ENCODE data around the gene INHA. TPM values are rescaled to one million over a fixed set of nuclear protein-coding genes. Genes with fewer than 3 reads are reported as not detected.
A peak's percentile ranks its signal among the peaks of the same experiment; 100 is the strongest.

INHA gene
- total RNA-seq, 1 donor from 2014 or later: 0.53 TPM

DNA sequence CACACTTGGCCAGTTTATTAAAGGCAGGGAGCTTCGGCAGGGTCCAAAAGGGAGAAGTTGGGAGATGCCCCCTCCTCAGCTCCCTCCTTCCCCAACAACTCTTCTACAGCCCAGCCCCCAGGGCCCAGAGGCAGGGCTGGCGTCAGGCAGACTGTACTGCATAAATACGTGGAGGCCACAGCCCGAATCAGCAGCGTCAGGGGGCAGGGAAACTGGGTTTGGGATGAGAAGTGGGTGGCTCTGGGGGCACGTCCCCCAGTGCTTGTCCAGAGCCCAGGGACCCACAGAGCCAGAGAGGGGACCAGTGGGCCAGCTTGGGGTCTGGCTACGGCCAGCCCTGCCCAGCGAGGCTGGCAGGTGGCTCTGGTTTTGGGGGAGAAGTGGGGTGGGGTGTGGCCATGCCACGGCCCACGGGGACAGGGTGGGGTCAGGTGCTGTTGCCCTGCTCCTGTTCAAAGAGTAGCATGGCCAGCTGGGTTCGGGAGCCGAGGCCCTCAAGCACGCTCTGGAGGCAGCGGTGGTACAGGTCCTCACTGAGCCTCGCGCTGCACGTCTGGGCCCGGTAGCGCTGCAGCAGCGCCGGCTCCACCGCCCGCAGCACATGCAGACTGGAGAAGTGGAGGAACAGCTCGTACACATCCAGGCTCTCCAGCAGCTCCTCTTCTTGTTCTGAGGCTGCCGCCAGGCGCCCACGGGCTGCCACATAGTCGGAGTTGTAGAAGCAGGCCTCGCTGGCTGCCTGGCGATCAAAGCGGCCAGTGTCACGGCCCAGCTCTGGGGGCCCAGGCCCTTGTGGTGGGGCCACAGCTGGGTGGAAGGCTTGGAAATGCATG, 32.9 kb upstream of the INHA start:
- ATAC-seq (no peak), DNase-seq (ENCODE audit: low spot score) (no peak)
- intact Hi-C loops (cut with DNase I): no loop called here

DNA sequence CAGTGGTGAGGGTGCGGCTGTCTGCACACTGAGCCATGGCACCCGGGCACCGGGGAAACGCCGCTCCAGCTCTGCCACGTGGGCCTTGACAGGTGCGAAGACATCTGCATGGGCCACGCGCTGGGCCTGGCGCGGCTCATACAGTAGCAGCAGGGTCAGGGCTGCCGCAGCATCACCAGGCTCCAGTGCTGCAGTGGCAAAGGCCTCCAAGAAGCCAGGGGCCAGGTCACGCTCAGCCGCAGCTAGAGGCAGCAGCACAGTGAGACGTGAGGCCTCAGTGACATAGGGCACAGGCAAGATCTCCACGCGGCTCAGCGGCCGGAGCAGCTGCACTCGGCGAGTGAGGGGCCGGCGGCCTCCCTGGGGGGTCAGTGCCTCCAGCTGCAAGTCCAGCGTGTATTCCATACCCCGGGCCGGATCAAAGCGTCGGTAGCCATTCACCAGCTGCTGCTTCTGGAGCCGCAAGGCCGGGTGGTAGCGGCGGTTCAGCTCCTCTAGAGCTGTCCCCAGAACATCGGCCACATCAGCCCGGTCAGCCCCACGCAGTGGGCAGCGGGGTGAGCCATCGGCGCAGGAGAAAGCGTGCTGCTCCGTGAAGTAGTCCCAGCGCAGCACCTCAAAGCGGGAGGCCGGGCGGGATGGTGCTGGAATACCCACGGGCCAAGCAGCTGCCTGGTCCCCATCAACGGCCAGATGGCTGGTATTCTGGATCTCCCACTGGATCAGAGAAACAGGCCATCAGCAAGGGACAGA, 32.0 kb upstream of the INHA start:
- ATAC-seq: no peak
- intact Hi-C loops (cut with DNase I): loop anchor here (5.0 kb wide), 1 partner anchor 102 kb away; no protein-coding TSS in a partner anchor
- no peak for DNase-seq (ENCODE audit: low spot score)

DNA sequence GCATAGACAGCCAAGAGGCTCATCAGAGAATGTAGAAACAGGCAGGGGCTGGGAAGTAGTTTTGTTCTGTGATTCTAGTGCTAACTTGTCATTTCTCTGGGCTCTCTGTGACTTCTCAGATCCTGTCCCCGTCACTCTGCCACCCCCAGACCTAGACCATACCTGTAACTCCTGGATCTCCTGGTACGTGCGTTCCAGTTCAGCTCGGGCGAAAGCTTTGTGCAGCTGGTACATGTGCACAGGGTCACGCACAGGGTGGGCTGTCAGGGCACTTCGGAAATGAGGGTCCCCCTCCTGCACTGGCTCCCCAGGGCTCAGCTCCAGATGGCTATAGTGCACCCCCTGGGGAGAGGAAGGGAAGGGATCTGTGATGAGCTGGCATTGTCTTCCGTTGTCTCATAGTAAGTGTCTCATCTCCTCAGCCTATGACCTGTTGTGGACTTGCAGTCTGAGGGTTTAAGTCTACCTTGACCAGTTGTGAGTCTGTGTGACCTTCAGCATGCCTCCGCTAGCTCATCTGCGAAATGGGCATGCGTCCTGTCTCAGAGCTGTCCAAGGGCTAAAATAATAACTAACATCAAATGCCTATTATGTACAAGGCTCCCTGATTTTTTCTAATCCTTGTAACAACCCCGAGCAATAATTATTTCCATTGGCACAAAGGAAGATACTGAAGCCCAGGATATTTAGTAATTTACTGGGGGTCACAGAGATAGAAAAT, 31.2 kb upstream of the INHA start:
- DNase-seq (ENCODE audit: low spot score): no peak
- ATAC-seq: no peak
- intact Hi-C loops (cut with DNase I): loop anchor here (5.0 kb wide), 1 partner anchor 101 kb away; no protein-coding TSS in a partner anchor

DNA sequence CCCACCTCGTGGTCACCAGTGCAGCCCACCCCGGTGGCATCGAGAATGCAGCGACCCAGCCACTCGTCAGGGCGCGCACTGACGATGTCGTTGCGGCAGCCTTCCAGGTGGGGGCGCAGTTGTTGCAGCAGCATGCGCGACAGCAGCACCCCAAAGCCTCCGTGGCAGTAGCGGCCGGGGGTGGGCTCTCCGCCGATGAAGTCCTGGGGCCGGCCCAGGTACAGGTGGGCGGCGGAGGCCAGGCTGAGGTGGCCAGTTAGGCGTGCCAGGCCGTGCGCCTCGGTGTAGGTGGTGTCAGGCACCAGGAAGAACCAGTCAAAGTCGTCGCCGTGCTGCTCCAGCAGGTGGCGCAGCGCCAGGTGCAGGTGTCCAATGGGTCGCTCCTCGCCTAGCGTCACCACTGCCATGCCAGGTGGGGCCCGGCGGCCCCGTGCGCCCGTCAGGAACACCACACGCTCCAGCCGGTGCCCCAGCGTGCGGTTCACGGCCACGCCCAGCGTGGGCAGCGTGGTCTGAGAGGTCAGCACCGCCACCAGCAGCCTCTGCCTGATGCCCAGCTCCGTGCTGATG, 30.4 kb upstream of the INHA start:
- ATAC-seq (no peak), DNase-seq (ENCODE audit: low spot score) (peak; percentile 87)
- intact Hi-C loops (cut with DNase I): loop anchor here (5.0 kb wide), 1 partner anchor 101 kb away; no protein-coding TSS in a partner anchor

DNA sequence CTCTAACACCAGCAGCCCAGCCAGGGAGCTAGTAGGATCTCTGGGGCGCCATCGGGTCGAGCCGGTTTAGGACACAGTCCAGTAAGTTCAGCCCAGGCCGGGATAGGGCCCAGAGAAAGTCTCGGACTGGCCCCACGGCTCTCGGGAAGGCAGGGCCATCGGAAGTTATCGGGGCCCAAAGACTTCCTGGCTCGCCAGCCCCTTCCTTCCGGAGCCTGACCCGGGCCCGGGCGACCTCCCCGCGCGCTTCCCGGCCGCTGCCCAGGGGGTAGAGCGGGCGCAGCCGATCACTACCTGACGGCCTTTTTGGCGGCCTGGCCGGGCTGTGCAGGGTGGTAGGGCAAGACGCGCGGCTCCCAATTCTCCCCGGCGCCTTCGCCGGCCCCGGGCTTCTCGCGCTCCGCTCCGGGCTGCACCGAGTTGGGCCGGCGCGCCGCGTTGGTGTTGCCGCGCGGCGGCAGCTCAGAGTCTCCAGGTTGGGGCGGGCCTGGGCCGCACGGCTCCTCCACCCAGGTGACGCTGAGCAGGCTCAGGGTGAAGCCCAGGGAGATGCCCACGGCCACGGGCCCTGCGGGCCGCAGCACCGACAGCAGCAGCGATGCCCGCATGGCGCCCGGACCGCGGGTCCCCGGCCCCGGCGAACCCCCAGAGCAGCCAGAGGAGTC, 29.0 kb upstream of the INHA start:
- ATAC-seq (peak; percentile 0), DNase-seq (ENCODE audit: low spot score) (no peak)
- intact Hi-C loops (cut with DNase I): loop anchor here (5.0 kb wide), 1 partner anchor 99 kb away; no protein-coding TSS in a partner anchor

DNA sequence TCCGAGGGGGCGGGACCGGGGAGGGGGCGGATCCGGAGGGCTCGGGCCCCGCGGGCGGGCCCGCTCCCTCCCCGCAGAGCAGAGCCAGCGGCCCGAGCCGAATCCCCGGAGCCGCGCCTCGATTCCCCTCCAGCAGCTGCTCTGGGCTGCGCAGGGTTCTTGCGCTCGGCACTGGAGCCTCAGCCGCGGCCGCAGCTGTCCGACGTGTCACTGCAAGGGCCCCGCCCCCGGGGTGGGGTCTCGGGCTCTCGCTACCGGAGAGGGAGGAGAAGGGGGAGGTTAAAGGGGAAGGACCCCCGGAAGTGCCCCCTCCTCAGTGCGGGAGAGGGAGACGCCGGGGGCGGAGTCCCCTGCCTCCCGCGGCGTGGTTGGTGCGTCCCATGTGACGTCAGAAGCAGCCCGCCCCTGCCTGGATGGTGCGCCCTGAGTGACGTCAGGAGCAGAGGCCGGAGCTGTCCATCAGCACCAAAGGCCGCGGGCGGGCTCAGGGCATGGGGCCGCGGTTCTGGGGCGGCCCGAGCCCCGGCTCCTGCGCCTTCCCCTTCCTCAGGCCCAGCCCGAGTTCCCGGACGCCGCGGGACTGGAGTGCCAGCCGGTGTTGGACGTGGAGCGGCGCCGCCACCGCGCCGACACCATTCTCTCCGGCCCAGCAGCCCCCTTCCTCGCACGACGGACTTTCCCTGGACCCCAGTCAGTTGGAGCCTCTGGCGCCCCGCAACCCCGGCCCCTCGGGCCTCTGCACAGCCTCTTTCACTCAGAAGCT, 28.3 kb upstream of the INHA start, which contains the start of the genes CHPF and TMEM198:
Gene CHPF (minus strand): TSS at position 214 of the 763 bp plus-strand sequence. CDS start 271 bp downstream, outside the sequence.
Gene TMEM198 (plus strand): TSS at position 433 of the 763 bp plus-strand sequence. CDS start 700 bp downstream, outside the sequence.
- DNase-seq (ENCODE audit: low spot score) (peak; percentile 99), ATAC-seq (peak; percentile 98)
- intact Hi-C loops (cut with DNase I): loop anchor here (5.0 kb wide), 1 partner anchor 99 kb away; no protein-coding TSS in a partner anchor

DNA sequence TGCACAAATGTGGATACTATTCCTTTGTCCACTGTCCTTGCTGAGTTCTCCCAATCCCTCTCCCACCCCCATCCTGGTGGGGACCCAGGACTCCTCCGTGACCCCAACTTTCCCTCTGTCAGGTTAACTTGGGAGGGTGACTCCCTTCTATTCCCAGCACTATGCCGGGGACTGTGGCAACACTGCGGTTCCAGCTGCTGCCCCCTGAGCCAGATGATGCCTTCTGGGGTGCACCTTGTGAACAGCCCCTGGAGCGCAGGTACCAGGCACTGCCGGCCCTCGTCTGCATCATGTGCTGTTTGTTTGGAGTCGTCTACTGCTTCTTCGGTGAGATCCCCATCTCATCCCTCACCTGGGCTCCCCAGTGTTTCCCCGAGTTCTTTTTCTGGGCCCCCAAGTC, 27.5 kb upstream of the INHA start:
- DNase-seq (ENCODE audit: low spot score) (no peak), ATAC-seq (no peak)
- intact Hi-C loops (cut with DNase I): loop anchor here (5.0 kb wide), 1 partner anchor 98 kb away; no protein-coding TSS in a partner anchor

DNA sequence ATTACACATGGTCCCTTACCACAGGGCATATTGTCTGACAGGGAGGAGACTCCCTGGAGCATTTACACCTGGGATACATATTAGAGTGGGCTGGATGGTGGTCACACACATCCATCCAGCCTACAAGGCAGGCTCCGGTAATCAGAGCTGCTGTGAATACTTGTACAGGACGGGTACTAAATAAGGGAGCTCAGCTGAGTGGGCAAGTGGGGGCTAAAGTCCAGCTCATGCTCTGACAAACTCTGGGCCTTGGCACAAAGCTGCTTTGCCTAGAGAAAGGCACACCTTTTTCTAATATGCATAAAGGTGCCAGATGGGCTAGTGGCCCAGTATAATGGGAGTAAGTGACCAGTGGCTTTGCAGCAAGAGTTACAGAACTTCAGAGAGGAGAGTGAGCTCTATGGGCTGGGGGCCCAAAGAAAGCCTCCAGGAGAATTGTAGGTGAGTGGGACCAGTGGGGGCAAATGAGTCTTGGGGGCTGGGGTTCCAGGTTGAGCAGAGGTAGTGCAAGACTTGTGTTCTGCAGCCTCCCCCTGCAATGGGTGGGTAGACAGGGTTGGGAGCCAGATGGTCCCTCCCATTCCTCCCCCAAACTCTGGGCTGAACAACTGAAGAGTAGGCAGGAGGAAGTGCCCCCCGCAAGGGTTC, 26.7 kb upstream of the INHA start:
- ATAC-seq: no peak
- intact Hi-C loops (cut with DNase I): no loop called here
- no peak for DNase-seq (ENCODE audit: low spot score)

DNA sequence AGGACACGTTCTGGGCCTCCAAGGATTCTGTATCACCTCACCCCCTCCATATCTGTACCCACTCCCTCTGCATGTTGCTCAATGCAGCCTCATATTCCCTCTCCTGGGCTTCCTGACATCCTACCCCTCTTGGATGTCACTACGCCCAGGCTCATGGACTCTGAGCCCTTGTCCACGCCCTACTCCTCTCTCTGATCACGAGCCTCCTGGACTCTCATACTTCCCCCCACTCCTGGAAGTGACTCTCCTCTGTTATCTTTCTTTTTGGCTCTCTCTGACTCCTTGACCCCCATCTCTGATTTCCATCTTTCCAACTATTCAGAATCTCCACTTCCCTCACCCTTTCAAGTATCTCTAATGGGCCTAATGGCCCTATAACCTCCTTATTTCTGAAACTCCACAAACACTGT, 26.2 kb upstream of the INHA start:
- DNase-seq (ENCODE audit: low spot score): no peak
- intact Hi-C loops (cut with DNase I): no loop called here
- no peak for ATAC-seq

DNA sequence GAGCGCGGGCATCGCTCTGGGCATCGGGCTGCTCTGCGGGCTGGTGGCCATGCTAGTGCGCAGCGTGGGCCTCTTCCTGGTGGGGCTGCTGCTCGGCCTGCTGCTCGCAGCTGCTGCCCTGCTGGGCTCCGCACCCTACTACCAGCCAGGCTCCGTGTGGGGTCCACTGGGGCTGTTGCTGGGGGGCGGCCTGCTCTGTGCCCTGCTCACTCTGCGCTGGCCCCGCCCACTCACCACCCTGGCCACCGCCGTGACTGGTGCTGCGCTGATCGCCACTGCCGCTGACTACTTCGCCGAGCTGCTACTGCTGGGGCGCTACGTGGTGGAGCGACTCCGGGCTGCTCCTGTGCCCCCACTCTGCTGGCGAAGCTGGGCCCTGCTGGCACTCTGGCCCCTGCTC, 24.5 kb upstream of the INHA start:
- intact Hi-C loops (cut with DNase I): no loop called here
- no peak for DNase-seq (ENCODE audit: low spot score)
- ATAC-seq: no peak

DNA sequence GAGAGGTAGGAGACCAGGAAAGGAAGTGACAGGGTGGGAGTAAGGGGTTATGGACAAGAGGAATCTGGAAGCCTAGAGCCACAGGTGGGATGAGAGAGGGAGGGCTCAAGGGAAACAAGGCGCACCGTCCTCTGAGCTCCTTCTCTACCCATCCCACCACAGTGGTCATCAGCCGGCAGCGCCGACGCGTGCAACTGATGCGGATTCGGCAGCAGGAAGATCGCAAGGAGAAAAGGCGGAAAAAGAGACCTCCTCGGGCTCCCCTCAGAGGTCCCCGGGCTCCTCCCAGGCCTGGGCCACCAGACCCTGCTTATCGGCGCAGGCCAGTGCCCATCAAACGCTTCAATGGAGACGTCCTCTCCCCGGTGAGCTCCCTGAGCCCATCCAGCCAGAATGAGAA, 23.1 kb upstream of the INHA start:
- no peak for ATAC-seq
- no peak for DNase-seq (ENCODE audit: low spot score)
- intact Hi-C loops (cut with DNase I): no loop called here

DNA sequence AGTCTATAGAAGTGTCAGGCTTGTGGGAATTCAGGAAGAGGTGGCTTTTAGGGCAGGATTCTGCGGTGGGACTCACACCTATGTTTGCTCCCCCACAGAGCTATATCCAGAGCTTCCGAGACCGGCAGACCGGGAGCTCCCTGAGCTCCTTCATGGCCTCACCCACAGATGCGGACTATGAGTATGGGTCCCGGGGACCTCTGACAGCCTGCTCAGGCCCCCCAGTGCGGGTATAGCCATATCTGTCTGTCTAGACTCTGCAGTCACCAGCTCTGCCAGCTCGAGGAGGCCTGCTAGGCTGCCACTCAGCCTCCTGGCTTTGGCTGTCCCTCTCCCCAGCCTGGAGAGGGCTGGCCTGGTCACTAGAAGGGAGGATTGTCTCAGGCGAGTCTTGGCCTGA, 22.5 kb upstream of the INHA start:
- intact Hi-C loops (cut with DNase I): no loop called here
- no peak for DNase-seq (ENCODE audit: low spot score)
- no peak for ATAC-seq

DNA sequence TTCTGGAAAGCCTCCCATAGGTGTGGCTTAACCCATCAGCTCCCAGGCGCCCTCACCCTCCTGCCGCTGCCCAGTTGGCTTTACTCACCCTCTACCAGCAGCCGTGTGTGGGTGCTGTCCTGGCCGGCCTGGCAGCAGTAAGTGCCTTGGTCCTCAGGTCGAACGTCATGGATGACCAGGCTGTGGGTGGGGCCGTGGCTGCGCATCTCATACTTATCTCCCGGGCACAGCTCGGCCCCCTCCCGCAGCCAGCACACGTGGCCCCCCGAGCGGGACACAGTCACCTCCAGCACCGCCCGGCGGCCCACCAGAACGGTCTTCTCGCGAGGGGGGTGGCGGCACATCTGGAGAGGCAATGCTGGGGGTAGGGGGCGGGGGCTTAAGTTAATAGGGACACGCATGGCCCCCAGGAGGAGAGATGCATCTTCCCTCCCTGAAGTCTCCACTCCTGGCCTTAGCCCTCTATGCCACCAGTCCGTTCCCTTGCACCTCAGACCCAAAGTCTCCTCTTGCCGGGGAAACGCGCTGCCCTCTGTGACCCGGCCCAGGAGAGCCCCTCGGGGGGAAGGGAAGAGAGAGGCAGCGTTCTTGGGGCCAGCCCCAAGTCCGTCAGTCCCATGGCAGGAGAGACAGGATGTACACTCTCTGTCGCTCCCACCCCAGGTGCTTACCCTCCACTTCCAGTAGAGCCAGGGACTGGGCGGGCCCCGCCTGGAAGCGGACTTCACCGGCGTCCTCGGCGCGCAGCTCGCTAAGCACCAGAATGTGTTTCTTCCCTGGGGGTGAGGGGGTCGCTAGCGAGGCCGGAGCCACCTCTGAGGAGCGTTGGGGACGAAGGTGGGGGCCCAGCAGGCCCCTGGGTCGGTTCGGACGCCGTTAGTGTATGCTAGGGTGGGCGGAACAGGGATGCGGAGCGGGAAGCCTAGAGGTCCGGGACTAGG, 20.4 kb upstream of the INHA start:
- DNase-seq (ENCODE audit: low spot score): peak; percentile 70
- intact Hi-C loops (cut with DNase I): no loop called here
- ATAC-seq: peak; percentile 57

DNA sequence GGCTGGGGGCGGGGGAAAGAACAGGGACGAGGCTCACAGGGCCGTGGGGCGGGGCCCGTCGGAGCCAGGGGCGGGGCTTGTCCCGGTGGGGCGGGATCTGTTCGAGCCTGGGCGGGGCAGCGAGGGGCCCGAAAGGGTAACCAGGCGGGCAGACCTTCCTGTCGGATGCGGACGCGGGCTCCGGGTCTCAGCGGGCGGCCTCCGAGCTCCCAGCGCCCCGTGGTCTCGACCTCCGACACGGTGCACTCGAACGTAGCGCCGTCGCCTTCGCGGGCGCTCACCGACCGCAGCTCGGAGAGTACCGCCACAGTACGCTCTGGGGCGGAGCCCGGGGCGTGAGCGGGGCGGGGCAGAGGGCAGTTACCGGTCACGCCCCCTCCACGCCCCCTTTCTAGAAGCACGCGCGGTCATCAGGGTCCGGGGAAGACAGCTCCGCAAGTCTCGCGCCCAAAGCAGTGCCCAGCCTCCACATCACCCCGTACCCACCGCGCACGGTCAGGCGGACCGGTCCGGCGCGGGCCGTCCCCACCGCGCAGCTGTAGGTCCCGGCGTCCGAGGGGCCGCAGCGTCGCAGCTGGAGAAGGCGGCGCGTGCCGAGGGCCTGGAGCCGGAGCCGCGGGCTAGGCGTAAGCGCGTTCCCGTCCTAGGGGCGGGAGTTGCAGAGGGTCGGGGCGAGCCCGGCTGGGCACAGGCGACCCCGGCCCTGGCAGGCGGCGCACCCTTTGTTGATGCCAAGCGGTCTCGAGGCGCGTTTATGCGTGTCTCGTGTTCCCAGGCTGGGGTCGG, 19.5 kb upstream of the INHA start:
- ATAC-seq (peak; percentile 92), DNase-seq (ENCODE audit: low spot score) (peak; percentile 94)
- intact Hi-C loops (cut with DNase I): no loop called here

DNA sequence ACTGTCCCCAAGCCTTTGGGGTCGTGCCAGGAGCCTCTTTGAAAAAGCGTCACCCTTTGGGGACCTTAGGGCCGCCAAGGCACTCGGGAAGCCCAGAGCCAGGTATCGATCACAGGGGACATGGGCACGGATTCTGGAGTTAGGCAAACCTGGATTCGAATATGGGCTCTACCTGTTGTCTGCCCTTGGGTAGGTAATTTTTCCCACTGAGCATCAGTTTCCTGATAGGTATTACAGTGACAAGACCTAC, 19.0 kb upstream of the INHA start:
- peak; percentile 75 for DNase-seq (ENCODE audit: low spot score)
- ATAC-seq: no peak
- intact Hi-C loops (cut with DNase I): no loop called here

Data from sciatic nerve (tissue), 2 donors.